PC-3 (cell line): ENCODE measurements around the gene NPL. TPM values are rescaled to one million over a fixed set of nuclear protein-coding genes. Genes with fewer than 3 reads are reported as not detected.

Source experiments
- ATAC-seq: fragments of 200-7000 bp; cut with Tn5 transposase; 2 replicates; pipeline ENCODE4 v1.9.1; 2020; ENCODE audit warnings: mild to moderate bottlenecking, moderate library complexity
- BruUV-seq: library from RNA; stranded (reverse); fragments of 400-500 nt; replicated peaks from 2 replicates; lab custom pipeline; 2021; lab: Mats Ljungman, UMichigan
- CTCF ChIA-PET: fragments of 300-600 bp; sonication (Branson Sonifier 250); formaldehyde crosslinking; loops from one replicate; lab custom pipeline; 2022; ENCODE audit warnings: antibody characterized with exemption; lab: Charles Lee
- POLR2A ChIA-PET: fragments of 300-600 bp; sonication (Branson Sonifier 250); formaldehyde crosslinking; loops from one replicate; lab custom pipeline; 2022; ENCODE audit warnings: antibody characterized with exemption; ENCODE audit not compliant: unreplicated experiment; lab: Charles Lee
- DNase-seq: peaks from one replicate; pipeline ENCODE4 v3.0.0-alpha.2; 2015
- H2AFZ ChIP-seq: fragments of 300-600 bp; sonication (generic); 2 replicates; pipeline ENCODE4 v1.6.0; 2016; ENCODE audit warnings: antibody characterized with exemption, low read length
- H3F3A ChIP-seq: fragments of 300-600 bp; sonication (generic); one replicate; pipeline ENCODE4 v1.6.0; 2017; ENCODE audit warnings: antibody characterized with exemption, low read length, control low read depth, mild to moderate bottlenecking; ENCODE audit not compliant: unreplicated experiment
- H3K27ac ChIP-seq: fragments of 300-600 bp; sonication (generic); 2 replicates; pipeline ENCODE4 v1.5.1; 2016; ENCODE audit warnings: mild to moderate bottlenecking, low read length
- H3K27me3 ChIP-seq: fragments of 300-600 bp; sonication (generic); 2 replicates; pipeline ENCODE4 v1.6.1; 2016; ENCODE audit warnings: low read length, mixed read lengths
- H3K36me3 ChIP-seq: fragments of 300-600 bp; sonication (generic); 2 replicates; pipeline ENCODE4 v1.6.1; 2016; ENCODE audit warnings: low read depth, mixed run types, low read length, mixed read lengths
- H3K4me1 ChIP-seq: fragments of 300-600 bp; sonication (generic); 2 replicates; pipeline ENCODE4 v1.5.1; 2016; ENCODE audit warnings: low read length; ENCODE audit not compliant: insufficient read depth
- H3K4me2 ChIP-seq: fragments of 300-600 bp; sonication (generic); 2 replicates; pipeline ENCODE4 v1.6.0; 2016; ENCODE audit warnings: low read length
- H3K4me3 ChIP-seq: fragments of 300-600 bp; sonication (generic); 2 replicates; pipeline ENCODE4 v1.5.1; 2016; ENCODE audit warnings: mild to moderate bottlenecking, low read length, mixed read lengths
- H3K79me2 ChIP-seq: fragments of 300-600 bp; sonication (generic); 2 replicates; pipeline ENCODE4 v1.6.1; 2017; ENCODE audit warnings: low read length, mixed read lengths
- H3K9ac ChIP-seq: fragments of 300-600 bp; sonication (generic); 2 replicates; pipeline ENCODE4 v1.6.0; 2016; ENCODE audit warnings: mild to moderate bottlenecking, low read length
- H3K9me2 ChIP-seq: fragments of 300-600 bp; sonication (generic); replicated peaks from 2 replicates; pipeline ENCODE4 v1.6.1; 2016; ENCODE audit warnings: mixed run types, low read length, mixed read lengths
- H3K9me3 ChIP-seq: fragments of 300-600 bp; sonication (generic); 2 replicates; pipeline ENCODE4 v1.6.1; 2016; ENCODE audit warnings: low read length, mixed read lengths
- H4K20me1 ChIP-seq: fragments of 300-600 bp; sonication (generic); 2 replicates; pipeline ENCODE4 v1.6.1; 2016; ENCODE audit warnings: low read length, mixed read lengths
- EZH2 ChIP-seq: fragments of 300-600 bp; sonication (generic); IDR thresholded peaks from one replicate; pipeline ENCODE4 v1.6.1; 2017; ENCODE audit warnings: antibody characterized with exemption, mild to moderate bottlenecking, low read length; ENCODE audit not compliant: unreplicated experiment
- EZH2phosphoT487 ChIP-seq: fragments of 300-600 bp; sonication (generic); IDR thresholded peaks from 2 replicates; pipeline ENCODE4 v1.6.1; 2018; ENCODE audit warnings: mild to moderate bottlenecking, antibody characterized with exemption, low read length, borderline replicate concordance
- intact Hi-C: fragments of 100-400 bp; cut with micrococcal nuclease; formaldehyde crosslinking; loops from 2 replicates; pipeline ENCODE4 v1.9.0; 2023
- total RNA-seq: library from RNA; depleted of rRNA; stranded (reverse); fragments of >200 nt; gene quantifications from 2 replicates; pipeline ENCODE4 v1.2.3, GENCODE V29; 2014
- TF ChIP-seq, protein P1 (sequence below): fragments of 300-600 bp; sonication (generic); conservative IDR thresholded peaks from 2 replicates; pipeline ENCODE4 v1.5.1; 2017; ENCODE audit warnings: antibody characterized with exemption, low read depth, mild to moderate bottlenecking, low read length

NPL gene
- total RNA-seq, 1 experiment from 2014 or later = not detected

- ATAC-seq = no peak
- Histone ChIP-seq H3K36me3 (no peaks in the 10 kb centered on the region), H3K4me2 (no peak overlapping the region), H3K9ac (no peak overlapping the region), H3K4me3 (no peak overlapping the region), H3K79me2 (no peaks in the 10 kb centered on the region), H3K4me1 (no peaks in the 10 kb centered on the region), H3F3A (no peaks in the 10 kb centered on the region), H2AFZ (no peak overlapping the region), H3K9me3 (no peaks in the 10 kb centered on the region), H4K20me1 (no peaks in the 10 kb centered on the region), H3K27me3 (peaks cover 9% of the 10 kb centered on the region; the same call in 1 of the 2 replicates), H3K9me2 (no peaks in the 10 kb centered on the region), H3K27ac (no peak overlapping the region)
- ChIA-PET POLR2A (no interaction called here), CTCF (no interaction called here)
- intact Hi-C loops = no loop called here
- TF ChIP-seq EZH2 = no peak
- TF ChIP-seq, protein P1, sequence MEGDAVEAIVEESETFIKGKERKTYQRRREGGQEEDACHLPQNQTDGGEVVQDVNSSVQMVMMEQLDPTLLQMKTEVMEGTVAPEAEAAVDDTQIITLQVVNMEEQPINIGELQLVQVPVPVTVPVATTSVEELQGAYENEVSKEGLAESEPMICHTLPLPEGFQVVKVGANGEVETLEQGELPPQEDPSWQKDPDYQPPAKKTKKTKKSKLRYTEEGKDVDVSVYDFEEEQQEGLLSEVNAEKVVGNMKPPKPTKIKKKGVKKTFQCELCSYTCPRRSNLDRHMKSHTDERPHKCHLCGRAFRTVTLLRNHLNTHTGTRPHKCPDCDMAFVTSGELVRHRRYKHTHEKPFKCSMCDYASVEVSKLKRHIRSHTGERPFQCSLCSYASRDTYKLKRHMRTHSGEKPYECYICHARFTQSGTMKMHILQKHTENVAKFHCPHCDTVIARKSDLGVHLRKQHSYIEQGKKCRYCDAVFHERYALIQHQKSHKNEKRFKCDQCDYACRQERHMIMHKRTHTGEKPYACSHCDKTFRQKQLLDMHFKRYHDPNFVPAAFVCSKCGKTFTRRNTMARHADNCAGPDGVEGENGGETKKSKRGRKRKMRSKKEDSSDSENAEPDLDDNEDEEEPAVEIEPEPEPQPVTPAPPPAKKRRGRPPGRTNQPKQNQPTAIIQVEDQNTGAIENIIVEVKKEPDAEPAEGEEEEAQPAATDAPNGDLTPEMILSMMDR = no peak
- TF ChIP-seq EZH2phosphoT487 = no peak
- BruUV-seq = no TSS peak
- DNase-seq = no peak
These were observed 22.5 kb upstream of the NPL start for GRCh38 chr1:182766881-182767645.

DNA sequence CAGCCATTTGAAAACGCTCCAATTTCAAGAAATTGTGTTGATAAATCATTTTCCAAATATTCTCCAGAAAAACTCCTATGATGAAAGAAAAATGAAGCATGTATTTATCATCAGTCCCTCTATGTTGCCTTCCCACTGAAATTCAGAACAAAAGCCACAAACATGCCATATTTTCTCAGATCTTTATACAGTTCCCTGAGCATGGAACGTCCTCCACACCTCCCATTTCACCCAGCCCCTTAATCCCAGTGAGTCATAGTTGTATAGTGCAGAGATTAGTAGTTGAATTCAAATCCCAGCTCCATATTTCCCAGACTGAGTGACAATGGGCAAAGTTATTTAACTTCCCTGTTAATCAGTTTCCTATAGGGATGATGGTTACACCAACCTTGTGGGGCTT is 20.6 kb upstream of the NPL start:
- Histone ChIP-seq H3K79me2 (no peaks in the 10 kb centered on the region), H3K4me3 (no peak overlapping the region), H3K27ac (no peak overlapping the region), H3K4me1 (no peaks in the 10 kb centered on the region), H4K20me1 (no peaks in the 10 kb centered on the region), H3F3A (no peaks in the 10 kb centered on the region), H2AFZ (no peak overlapping the region), H3K9me2 (no peaks in the 10 kb centered on the region), H3K27me3 (peaks cover 21% of the 10 kb centered on the region), H3K9me3 (no peaks in the 10 kb centered on the region), H3K4me2 (no peak overlapping the region), H3K9ac (no peak overlapping the region), H3K36me3 (no peaks in the 10 kb centered on the region)
- no TSS peak for BruUV-seq
- ChIA-PET POLR2A (no interaction called here), CTCF (no interaction called here)
- ATAC-seq = no peak
- intact Hi-C loops = no loop called here
- no peak for DNase-seq
- TF ChIP-seq, protein P1 = no peak
- TF ChIP-seq EZH2phosphoT487 (no peak), EZH2 (no peak)

DNA sequence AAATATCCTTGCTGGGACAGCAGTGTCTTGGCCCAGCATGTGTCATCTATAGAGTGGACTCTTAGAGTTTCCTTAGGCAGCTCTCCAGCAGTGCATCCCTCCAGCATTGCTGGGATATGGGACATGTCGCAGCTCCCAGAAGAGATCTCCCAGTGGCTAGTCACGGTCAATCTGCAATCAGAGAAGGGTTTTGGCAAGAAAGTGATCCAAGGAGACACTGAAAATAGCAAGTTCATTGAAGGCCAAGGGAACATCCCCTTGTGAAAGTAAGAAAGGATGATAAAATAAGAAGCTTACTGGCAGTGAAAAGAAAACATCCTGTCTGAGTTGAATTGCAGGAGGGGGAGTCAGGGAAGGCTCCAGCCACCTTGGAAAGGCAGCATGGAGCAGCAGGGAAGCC is 19.3 kb upstream of the NPL start:
- H3K9me3 ChIP-seq = no peaks in the 10 kb centered on the region
- TF ChIP-seq, protein P1 = no peak
- no peak for TF ChIP-seq EZH2
- H3K27me3 ChIP-seq = peaks cover 32% of the 10 kb centered on the region
- no peaks in the 10 kb centered on the region for H3K4me1 ChIP-seq
- POLR2A ChIA-PET = no interaction called here
- H3K79me2 ChIP-seq = no peaks in the 10 kb centered on the region
- no peaks in the 10 kb centered on the region for H3F3A ChIP-seq
- H3K9ac ChIP-seq = no peak overlapping the region
- BruUV-seq = no TSS peak
- H3K36me3 ChIP-seq = no peaks in the 10 kb centered on the region
- intact Hi-C loops = no loop called here
- no peak overlapping the region for H3K4me3 ChIP-seq
- ATAC-seq (no peak), DNase-seq (no peak)
- no peak overlapping the region for H3K4me2 ChIP-seq
- no peak overlapping the region for H3K27ac ChIP-seq
- no peak overlapping the region for H2AFZ ChIP-seq
- no peaks in the 10 kb centered on the region for H3K9me2 ChIP-seq
- H4K20me1 ChIP-seq = no peaks in the 10 kb centered on the region
- CTCF ChIA-PET = no interaction called here
